Suprapubic skin (tissue), 4 donors: Measurements from ENCODE around the gene SORCS1.

ENCODE experiments used
- EP300 ChIP-seq: sonication (generic); formaldehyde crosslinking; IDR thresholded peaks from one replicate; pipeline ENCODE4 v1.6.1; 2017; ENCODE audit warnings: antibody characterized with exemption
- POLR2A ChIP-seq, 2 donors: fragments of 450-650 bp; IDR thresholded peaks; one replicate each; pipeline ENCODE4 v1.6.1; 2017; ENCODE audit warnings: antibody characterized with exemption in 2 of 2, mild to moderate bottlenecking in 2 of 2, moderate library complexity in 2 of 2
- POLR2AphosphoS5 ChIP-seq, 3 donors: sonication (generic); formaldehyde crosslinking; IDR thresholded peaks; one replicate each; pipeline ENCODE4 v1.6.1; 2017; ENCODE audit warnings: antibody characterized with exemption in 3 of 3
- TF ChIP-seq, protein P1 (sequence below), 2 donors: fragments of 200-600 bp in 1 of 2; fragments of 450-650 bp in 1 of 2; sonication (generic) in 1 of 2; IDR thresholded peaks; one replicate each; pipeline ENCODE4 v1.5.1; 2016 to 2019; ENCODE audit warnings: antibody characterized with exemption in 2 of 2, mild to moderate bottlenecking in 1 of 2, moderate library complexity in 1 of 2

DNA sequence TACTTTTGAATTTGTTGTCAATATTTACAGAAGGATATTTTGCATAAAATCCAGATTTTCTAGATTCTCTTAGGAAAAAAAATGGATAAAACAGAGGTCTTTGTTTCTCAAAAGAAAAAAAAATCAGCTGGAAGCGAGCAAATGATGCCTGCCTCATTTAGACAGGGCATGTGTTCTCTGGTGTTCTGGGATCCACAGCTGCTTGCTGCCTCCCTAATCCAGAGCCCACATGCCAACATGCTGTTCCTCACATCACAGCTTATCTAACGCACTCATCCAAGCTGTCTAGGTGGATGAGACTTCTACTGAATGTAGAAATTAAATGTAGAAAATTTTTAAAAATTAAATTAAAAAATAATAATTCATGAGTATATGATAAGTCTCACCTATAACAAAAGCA, 630.1 kb downstream of the SORCS1 start:
- TF ChIP-seq, protein P1, sequence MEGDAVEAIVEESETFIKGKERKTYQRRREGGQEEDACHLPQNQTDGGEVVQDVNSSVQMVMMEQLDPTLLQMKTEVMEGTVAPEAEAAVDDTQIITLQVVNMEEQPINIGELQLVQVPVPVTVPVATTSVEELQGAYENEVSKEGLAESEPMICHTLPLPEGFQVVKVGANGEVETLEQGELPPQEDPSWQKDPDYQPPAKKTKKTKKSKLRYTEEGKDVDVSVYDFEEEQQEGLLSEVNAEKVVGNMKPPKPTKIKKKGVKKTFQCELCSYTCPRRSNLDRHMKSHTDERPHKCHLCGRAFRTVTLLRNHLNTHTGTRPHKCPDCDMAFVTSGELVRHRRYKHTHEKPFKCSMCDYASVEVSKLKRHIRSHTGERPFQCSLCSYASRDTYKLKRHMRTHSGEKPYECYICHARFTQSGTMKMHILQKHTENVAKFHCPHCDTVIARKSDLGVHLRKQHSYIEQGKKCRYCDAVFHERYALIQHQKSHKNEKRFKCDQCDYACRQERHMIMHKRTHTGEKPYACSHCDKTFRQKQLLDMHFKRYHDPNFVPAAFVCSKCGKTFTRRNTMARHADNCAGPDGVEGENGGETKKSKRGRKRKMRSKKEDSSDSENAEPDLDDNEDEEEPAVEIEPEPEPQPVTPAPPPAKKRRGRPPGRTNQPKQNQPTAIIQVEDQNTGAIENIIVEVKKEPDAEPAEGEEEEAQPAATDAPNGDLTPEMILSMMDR (IDR thresholded peaks at IDR 0.05), result no peak
- TF ChIP-seq POLR2AphosphoS5 (IDR thresholded peaks at IDR 0.05) (no peak), POLR2A (IDR thresholded peaks at IDR 0.05) (no peak), EP300 (no peak)
